Activated T-cell treated with anti-CD3 and anti-CD28 coated beads for 1 hour (primary cell): Measurements from ENCODE around the gene THBS2.
"Not testable (repeated sequence)": the region's sequence is repeated elsewhere in the genome, so short reads cannot be mapped to it uniquely, and the experiment has no call there.

ENCODE experiments used
- DNase-seq: peaks from one replicate; pipeline ENCODE4 v3.0.0-alpha.2; 2020; ENCODE audit warnings: low read depth

The THBS2 gene

GRCh38 chr6:169210611-169211010, 43.0 kb downstream of the THBS2 start:
- DNase-seq = no peak

DNA sequence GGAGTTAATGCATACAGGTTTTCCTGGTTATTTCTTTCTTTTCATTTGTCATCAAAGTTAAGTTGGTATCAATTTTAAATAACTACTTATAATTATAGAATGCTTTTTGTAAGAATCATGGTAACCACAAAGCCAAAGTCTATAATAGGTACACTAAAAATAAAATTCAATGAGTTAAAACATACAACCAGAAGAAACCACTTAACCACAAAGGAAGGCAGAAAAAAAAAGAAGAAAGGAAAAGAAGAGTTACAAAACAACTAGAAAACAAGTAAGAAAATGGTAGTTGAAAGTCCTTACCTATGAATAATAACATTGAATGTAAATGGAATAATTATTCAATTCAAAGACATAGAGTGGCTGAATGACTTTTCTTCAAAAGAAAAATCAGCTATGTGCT, 45.6 kb downstream of the THBS2 start:
- DNase-seq = no peak

GRCh38 chr6:169207482-169207881, 46.2 kb downstream of the THBS2 start:
- no peak for DNase-seq

- DNase-seq = no peak
Measured at GRCh38 chr6:169205176-169206160, 48.2 kb downstream of the THBS2 start.

DNA sequence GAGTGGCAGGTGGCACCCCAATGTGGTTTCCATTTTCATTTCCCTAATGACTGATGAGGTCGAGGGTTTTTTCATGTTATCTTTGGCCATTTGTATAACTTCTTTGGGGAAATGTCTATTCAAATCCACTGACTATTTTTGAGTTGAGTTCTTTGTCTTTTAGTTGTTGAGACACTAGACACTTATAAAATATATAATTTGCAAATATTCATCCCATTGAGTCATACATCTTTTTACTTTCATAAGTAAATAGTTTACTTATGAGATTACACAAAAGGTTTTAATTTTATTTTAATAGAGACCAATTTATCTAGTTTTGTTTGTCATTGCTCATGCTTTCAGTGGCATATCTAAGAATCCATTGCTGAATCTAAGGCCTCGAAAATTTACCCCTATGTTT, 49.5 kb downstream of the THBS2 start:
- DNase-seq = no peak

DNA sequence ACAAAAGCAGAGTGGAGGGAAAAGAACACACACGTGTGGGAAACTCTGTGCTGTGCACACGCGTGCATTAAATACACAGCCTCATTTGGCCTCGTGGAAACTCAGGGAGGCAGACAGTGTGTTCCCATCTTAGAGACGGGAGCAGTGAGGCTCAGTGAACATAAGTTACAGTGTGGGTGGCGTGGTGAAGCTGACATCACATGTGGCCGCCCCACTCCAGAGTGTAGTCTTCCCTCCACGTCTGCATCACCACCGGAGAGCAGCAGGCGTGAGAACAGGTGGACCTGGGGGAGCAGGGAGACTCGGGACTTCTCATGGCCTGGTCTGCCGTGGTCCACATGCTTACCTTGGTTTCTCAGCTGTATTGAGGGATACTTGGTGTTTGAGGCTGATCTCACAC, 51.7 kb downstream of the THBS2 start:
- no peak for DNase-seq

DNA sequence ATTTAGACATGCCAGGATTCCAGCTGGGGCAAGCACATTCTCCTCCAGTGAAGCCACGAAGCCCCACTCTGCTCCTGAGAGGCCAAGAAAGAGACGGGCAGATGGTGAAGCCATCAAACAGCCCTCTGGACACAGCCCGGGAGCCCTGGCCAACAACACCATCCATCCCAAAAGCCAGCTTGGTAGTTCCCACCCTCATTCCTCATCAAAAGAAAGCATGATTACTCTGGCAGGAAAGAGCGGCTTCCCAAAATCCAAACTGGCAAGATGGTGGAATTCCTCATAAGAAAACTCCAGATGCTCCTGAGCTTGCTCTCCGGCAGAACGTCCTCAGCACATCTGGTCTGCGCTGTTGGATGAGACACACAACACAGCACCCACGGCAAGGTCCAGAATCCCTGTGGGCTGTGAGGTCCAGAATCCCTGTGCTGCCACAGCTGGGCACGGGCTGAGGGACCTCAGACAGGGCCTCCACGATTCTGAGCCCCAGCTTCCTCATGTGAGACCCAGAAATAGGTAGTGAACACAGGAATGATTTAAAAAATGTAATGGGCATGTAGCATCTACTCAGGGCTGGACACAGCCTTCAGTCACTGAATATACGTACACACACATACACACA, 52.6 kb downstream of the THBS2 start:
- DNase-seq = no peak

- no peak for DNase-seq
Measured at GRCh38 chr6:169199625-169200335, 53.9 kb downstream of the THBS2 start.

GRCh38 chr6:169198885-169199284, 54.8 kb downstream of the THBS2 start:
- no peak for DNase-seq

DNA sequence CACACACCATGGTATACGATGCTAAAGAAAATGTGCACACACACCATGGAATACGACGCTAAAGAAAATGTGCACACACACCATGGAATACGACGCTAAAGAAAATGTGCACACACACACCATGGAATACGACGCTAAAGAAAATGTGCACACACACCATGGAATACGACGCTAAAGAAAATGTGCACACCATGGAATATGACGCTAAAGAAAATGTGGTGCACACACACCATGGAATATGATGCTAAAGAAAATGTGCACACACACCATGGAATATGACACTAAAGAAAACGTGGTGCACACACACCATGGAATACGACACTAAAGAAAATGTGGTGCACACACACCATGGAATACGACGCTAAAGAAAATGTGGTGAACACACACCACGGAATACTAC, 55.7 kb downstream of the THBS2 start:
- DNase-seq = not testable (repeated sequence)

DNA sequence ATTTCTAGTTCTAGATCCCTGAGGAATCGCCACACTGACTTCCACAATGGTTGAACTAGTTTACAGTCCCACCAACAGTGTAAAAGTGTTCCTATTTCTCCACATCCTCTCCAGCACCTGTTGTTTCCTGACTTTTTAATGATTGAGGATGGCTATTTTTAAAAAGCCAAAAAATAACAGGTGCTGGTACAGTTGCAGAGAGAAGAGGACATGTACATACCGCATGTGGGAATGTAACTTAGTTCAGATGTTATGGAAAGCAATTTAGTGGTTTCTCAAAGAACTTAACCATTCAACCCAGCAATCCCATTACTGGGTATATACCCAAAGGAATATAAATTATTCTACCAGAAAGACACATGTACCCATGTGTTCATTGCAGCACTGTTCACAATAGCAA, 57.4 kb downstream of the THBS2 start:
- DNase-seq = not testable (repeated sequence)

DNA sequence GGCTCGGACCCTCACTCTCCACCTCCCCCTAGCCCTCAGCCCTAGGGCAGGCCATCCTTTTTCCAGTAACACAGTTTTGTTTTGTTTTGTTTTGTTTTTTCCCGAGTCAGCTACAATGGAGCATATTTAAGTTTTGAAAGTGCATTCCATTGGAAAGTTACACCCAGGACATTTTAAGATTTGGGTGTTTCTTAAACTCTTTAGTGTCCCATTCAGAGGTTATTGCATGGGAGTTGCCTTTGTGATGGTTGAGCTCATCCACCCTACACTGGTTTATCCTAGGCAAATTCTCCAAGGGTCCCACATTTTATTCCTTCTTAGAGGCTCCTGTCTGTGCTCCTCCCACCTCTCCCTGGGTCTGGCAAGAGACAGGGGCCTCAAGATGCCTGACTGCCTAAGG, 58.9 kb downstream of the THBS2 start:
- no peak for DNase-seq

- no peak for DNase-seq
Measured at GRCh38 chr6:169190970-169191369, 62.7 kb downstream of the THBS2 start.

GRCh38 chr6:169190144-169190584, 63.5 kb downstream of the THBS2 start:
- DNase-seq = no peak

- no peak for DNase-seq
Measured at GRCh38 chr6:169189686-169190085, 64.0 kb downstream of the THBS2 start.

- DNase-seq = no peak
Measured at GRCh38 chr6:169189182-169189581, 64.5 kb downstream of the THBS2 start.

DNA sequence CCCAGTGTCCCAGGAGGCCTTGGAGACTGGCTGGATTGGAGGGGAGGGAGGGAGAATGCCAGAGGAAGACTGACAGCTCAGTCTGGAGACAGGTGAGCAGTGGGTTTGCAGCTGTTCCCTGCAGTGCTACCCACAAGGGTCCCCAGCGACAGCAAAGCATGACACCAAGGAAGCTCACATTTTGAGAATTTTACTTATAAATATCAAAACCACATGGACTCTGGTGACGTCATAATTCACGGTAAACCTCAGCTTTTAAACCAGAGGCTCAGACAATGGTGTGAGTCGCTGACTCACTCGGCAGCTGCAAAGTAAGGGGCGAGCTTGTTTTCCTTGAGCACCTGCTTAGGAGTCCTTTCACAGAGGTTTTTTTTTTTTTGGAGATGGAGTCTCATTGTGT, 65.2 kb downstream of the THBS2 start:
- DNase-seq = no peak

- no peak for DNase-seq
Measured at GRCh38 chr6:169188051-169188470, 65.6 kb downstream of the THBS2 start.

GRCh38 chr6:169186496-169187169, 67.0 kb downstream of the THBS2 start:
- DNase-seq = no peak

DNA sequence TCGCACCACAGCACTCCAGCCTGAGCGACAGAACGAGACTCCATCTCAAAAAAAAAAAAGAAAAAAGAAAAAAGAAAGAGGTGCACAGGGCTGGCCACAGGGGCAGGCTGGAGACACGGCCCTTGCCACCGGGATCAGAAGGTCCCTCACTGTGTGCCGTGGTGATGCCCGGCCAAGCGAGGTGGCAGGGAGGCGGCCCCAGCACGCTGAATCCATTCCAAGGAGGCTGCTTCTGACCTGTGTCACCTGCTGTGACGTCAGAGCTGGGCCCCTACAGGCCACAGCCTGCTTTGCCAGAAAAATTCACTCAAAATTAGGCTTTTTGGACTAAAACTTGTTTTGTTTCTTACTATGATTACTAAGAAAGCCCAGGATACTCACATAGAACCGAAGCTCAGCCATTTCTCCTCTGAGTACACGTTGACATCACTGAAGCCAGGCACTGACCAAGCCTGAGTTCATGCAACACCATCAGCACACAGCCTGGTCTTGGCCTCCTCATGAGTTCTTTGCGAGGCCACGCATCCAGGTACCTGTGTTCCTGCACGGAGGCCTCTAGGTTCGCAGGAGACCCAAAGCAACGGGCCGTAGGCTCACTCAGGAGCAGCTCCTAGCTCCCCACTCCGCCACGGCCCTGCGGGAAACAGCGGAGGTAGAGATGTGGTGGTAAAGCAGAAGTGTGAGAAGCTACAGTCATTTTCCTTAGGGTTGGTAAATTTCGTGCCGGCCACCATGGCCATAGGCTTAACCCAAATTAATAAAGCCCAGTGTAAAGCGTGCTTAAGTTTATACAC, 67.8 kb downstream of the THBS2 start:
- DNase-seq = no peak

DNA sequence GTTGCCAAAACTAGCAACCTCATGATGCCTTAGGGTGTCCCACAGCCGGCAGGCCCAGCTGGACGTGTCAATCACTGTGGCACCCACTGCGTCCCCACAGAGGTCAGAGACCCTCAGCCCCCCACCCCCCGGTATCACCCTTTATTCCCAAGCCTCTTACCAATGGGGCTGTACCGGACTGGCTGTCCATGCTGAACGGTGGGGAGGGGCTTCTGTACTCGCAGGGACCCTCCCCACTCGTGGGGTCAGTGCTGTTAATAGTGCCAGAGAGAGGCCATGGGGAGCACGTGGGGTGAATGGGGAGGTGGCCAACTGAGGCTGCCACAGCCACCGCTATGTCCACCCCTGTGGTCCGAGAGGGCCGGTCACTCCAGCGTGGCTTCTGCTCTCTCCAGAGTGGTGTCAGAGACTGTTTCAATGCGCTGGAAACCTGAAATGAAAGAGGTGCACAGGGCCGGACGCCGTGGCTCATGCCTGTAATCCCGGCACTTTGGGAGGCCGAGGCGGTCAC, 68.6 kb downstream of the THBS2 start:
- no peak for DNase-seq
